Stimulated activated CD8-positive, alpha-beta memory T cell treated with anti-CD3 and anti-CD28 coated beads, Interleukin-4, amount 100 ng/mL, for 48 hours (primary cell): ENCODE measurements around the gene LDLRAD2.

Source experiments
- DNase-seq: peaks from one replicate; pipeline ENCODE4 v3.0.0-alpha.2; 2020

LDLRAD2 gene

GRCh38 chr1:21845646-21846641 lies 33.9 kb downstream of the LDLRAD2 start:
- no peak for DNase-seq

DNA sequence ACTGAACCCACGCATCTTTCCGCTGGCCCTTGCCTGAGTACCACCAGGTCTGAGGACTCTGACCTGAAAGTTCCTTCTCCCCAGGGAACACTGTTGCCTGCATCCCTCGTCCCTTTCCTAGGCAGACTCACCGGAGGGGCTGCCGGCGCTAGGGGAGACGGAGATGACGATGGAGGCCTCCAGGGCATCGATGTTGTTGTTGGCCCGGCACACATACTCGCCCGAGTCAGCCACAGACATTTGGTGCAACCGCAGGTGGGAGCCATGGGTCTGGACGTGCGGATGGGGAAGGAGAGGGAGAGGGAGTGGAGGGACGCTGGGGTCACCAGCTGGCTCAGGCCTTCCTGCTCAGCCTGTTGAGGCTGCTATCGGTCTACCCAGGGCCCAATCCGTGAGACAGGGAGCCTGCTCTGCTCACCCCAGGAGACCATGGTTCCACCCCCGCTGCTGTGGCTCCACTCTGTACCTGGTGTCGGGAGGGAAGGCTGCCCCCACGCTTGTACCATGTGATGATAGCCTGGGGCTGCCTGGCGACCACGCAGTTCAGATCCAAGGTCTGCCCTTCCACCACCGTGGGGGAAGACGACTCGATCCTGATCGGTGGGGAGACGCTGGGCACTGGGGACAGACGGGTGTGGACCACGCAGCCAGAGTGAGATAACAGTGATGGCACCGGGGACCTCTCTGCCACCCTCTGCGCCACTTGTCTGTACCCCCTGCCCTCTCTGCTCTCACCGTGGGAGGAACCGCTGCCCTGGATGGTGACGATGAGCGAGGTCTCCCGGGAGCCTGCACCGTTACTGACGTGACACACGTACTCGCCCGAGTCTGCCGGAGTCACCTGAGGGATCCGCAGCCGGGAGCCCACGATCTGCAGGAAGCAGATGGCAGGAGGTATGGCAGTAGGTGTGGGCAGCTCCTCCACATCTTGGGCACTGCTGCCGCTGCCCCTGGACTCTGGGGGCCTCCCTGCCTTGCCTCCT lies 35.4 kb downstream of the LDLRAD2 start:
- no peak for DNase-seq

GRCh38 chr1:21848524-21849174 lies 36.6 kb downstream of the LDLRAD2 start:
- no peak for DNase-seq

DNA sequence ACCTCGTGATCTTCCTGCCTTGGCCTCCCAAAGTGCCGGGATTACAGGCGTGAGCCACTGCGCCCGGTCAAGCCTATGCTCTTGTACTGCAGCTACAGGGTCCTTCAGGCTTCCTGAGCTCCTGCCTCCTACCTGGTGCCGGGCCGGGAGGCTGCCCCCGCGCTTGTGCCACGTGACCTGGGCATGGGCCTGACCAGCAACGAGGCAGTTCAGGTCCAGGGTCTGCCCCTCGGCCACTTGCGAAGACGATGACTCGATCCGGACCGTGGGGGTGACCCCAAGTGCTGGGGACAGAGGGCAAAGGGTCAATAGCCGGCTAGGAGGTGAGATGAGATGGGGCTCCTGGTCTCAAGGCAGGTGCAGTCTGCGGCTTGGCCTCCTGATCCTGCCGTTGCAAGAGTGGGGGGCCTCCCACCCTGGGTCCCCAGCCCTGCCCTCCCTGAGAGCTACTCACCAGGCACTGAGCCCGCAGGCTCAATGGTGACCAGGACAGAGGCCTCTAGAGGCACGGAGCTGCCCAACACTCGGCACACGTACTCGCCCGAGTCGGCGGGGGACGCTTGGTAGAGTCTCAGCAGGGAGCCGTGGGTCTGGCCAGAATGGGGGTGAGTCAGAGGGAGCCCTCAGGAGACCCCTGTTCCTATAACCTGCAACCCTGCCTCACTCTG lies 38.0 kb downstream of the LDLRAD2 start:
- DNase-seq = no peak

GRCh38 chr1:21851430-21852250 lies 39.6 kb downstream of the LDLRAD2 start:
- no peak for DNase-seq

DNA sequence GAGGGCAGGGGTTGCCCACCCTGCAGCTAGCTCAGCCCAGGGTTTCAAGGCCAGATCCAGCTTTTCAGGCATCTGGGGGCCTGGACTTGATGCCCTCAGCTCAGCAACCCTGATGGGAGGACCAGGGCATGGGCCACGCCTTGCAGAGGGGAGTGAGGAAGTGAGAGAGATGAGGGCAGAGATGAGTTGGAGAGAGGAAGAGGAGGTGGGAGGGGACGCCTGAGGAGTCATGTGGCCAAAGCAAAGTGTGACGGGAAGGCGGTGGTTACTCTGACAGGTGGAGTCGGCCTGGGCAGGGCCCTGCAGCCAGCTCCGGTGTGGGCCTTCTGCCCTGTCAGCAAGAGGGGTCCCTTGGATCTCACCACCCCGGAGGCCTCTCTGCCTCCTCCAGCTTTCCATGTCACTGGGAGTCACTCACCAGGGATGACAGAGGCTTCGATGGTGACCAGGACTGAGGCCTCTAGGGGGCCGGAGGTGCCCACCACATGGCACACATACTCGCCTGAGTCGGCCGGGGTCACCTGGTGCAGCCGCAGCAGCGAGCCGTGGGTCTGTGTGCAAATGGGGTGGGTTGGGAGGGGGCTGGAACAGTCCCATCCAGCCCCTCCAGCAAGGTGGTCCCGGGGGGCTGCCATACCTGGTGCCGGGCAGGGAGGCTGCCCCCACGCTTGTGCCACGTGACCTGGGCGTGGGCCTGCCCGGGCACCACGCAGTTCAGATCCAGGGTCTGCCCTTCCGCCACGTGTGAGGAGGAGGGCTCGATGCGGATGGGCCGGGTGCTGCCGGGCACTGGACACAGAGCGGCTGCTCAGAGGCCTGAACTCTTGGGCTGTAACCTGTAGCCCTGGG lies 40.4 kb downstream of the LDLRAD2 start:
- no peak for DNase-seq

DNA sequence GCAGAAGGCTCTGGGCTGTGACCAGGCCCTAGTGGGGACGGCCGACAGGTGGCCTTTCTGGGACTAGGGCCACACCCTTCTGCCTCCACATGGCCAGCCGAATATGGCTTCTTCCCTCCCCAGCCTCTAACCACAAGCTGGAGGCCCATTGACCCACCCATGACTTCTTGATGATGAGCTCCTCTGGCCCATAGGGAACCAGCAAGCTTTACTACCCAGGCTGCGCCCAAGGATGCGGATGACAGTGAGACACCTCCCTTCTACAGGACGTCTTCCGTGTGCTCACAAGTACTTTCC lies 41.0 kb downstream of the LDLRAD2 start:
- DNase-seq = no peak

- DNase-seq = no peak
Measured at GRCh38 chr1:21854090-21854750, 42.2 kb downstream of the LDLRAD2 start.

DNA sequence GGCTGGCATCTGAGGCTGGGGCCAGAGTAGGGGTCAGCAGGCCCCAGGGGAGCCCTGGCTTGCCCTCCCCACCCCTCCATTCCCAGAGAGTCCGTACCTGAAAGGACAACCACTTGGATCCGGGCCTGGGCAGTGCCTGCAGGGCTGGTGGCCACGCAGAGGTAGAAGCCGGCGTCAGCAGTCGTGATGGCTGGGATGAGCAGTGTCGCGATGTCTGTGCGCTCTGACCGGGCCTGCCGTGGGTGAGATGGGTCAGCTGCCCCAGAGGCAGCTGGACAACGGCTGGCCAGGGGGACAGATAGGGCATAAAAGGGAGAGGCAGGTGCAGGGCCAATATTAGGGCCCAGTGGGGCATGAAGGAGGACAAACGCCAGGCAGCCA lies 42.7 kb downstream of the LDLRAD2 start:
- DNase-seq = no peak

DNA sequence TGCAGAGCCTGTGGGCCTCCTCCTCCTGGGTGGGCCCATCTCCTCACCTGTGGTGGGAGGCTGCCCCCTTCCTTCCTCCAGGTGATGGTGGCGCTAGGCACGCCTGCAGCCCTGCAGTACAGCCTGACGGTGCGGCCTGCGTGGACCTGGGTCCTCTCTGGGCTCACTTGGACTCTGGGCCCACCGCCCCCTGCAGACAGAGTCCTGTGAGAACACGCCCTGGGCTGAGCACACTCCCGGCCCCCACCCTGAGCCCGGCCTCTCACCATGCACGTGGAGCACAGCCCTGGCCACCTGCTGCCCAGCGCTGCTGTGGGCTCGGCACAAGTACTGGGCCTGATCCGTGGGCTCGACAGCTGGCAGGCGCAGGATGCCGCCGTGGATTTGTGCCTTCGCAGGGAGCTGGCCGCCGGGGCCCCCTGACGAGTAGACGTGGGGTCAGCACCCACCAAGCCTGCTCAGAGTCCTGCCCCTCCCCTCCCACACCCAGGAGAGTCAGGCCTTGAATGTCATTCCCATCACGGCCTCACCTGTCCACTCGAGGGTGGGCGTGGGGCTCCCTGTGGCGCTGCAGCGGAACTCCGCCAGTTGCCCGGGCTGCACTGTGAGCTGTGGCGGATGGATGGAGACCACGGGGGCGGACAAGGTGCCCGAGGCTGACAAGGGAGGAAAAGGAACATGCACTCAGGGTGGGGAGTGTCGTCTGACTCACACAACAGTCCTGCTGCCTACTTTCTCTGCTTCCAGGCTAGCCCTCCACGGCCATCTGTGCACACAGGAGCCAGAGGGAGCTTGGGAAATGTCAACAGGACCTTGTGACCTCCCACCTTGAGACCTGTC lies 43.4 kb downstream of the LDLRAD2 start:
- no peak for DNase-seq

GRCh38 chr1:21857142-21857839 lies 45.2 kb downstream of the LDLRAD2 start:
- no peak for DNase-seq

DNA sequence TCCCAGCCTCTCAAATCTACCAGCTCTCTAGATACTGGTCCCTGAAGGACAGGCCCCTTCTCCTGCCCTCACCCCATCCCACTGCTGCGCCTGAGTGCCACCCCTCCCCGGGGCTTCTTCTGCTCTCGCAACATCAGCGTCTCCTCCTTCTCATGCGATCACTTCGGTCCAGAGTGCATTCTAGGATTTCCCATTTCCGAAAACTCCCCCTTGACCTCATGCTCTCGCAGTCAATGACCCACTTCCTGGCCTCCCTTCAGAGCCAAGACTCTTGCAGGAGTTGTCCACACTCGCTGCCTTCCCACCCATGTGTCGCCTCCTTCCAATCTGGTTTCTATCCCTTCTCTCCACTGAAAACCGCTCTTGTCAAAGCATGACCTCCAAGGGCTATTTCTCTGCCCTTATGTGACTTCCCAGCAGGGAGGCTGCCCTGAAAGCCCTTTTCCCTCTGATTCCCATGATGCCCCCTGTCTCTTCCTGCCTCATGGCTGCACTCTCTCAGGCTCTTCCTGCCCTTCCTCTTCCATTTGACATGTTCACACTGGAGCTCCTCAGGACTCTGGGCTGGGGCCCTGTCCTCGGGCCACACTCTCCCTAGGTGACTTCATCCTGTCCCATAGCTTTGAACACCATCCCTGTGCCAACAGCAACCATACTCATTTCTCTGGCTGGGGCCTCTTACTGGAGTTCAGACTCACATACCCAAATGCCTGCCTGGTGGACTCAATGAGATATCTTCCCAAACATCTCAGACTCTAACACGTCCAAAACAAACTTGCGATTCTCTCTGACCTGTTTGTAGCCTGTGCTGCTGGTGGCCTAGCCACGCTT lies 46.0 kb downstream of the LDLRAD2 start:
- no peak for DNase-seq

- DNase-seq = no peak
Measured at GRCh38 chr1:21859669-21860179, 47.7 kb downstream of the LDLRAD2 start.

DNA sequence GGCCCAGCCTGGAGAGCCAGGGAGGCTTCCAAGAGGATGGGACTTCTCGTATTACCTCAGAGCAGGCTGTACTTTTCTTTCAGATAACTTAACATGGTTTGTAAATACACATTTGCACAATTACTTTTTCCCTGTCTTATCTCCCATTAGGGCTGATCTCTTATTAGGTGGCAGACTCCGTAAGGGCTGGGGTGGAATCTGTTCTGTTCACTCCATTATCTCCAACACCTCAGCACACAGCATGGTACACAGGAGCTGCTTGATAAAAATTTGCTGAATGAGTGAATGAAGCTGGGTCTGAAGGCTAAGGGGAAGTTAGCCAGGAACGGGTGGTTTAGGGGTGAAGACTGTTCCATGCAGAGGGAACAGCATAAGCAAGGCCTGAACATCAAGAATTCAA lies 48.9 kb downstream of the LDLRAD2 start:
- DNase-seq = no peak

GRCh38 chr1:21861602-21862429 lies 49.8 kb downstream of the LDLRAD2 start:
- DNase-seq = no peak

DNA sequence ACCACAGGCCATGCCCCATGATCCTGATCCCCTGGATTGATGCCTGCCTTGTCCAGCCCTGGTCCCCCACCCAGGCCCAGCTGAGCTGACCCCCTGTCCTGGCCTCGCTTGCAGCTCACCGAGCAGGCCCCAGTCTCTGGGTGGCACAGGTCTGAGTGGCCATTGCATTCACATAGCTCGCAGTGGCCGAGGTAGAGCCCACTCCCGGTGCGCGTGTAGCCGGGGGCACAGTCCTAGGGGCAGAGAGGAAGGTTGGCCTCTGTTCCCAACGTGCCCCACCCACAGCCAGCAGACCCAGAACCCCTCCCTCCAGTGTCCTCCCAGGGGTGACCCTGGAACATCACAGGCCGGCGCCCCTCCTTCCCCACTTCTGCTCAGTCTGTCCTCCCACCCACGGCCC lies 51.9 kb downstream of the LDLRAD2 start:
- no peak for DNase-seq
